ENCODE results near the gene MIDN.

GRCh38 chr19:1296078-1296477 lies 47.7 kb downstream of the MIDN start:
- TF ChIP-seq, protein P1, sequence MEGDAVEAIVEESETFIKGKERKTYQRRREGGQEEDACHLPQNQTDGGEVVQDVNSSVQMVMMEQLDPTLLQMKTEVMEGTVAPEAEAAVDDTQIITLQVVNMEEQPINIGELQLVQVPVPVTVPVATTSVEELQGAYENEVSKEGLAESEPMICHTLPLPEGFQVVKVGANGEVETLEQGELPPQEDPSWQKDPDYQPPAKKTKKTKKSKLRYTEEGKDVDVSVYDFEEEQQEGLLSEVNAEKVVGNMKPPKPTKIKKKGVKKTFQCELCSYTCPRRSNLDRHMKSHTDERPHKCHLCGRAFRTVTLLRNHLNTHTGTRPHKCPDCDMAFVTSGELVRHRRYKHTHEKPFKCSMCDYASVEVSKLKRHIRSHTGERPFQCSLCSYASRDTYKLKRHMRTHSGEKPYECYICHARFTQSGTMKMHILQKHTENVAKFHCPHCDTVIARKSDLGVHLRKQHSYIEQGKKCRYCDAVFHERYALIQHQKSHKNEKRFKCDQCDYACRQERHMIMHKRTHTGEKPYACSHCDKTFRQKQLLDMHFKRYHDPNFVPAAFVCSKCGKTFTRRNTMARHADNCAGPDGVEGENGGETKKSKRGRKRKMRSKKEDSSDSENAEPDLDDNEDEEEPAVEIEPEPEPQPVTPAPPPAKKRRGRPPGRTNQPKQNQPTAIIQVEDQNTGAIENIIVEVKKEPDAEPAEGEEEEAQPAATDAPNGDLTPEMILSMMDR (IDR thresholded peaks at IDR 0.05) = no peak
- TF ChIP-seq POLR2A (IDR thresholded peaks at IDR 0.05) (no peak), EP300 (IDR thresholded peaks at IDR 0.05) (no peak), POLR2AphosphoS5 (IDR thresholded peaks at IDR 0.05) (no peak)

All from suprapubic skin (tissue), 4 donors.